Measurements from ENCODE around the gene SREBF1. TPM values are rescaled to one million over a fixed set of nuclear protein-coding genes. Genes with fewer than 3 reads are reported as not detected.

SREBF1 gene
- total and polyA plus RNA-seq, 2 experiments from 2014 or later, result 19.2 to 36.2 TPM

- Histone ChIP-seq H3K79me2 (ENCODE audit: insufficient read depth) (peaks cover 74% of the 10 kb centered on the region), H3K27ac (no peak overlapping the region), H3K9me2 (ENCODE audit: insufficient read depth) (no peaks in the 10 kb centered on the region), H4K20me1 (ENCODE audit: insufficient read depth) (no peaks in the 10 kb centered on the region), H3K9me3 (ENCODE audit: low read depth) (no peaks in the 10 kb centered on the region), H3K4me2 (ENCODE audit: unreplicated experiment) (no peak overlapping the region), H3K9ac (no peak overlapping the region), H3K27me3 (replicated peaks; ENCODE audit: insufficient read depth) (no peaks in the 10 kb centered on the region), H3F3A (ENCODE audit: insufficient read depth) (peaks cover 5% of the 10 kb centered on the region; the same call in 1 of the 2 replicates), H3K4me1 (ENCODE audit: insufficient read depth) (peaks cover 4% of the 10 kb centered on the region; the same call in 1 of the 2 replicates), H2AFZ (no peak overlapping the region), H3K4me3 (no peak overlapping the region), H3K36me3 (ENCODE audit: low read depth) (no peaks in the 10 kb centered on the region)
- 84 to 91% methylated on average over 5 of the region's 6 CpGs for WGBS, 2 experiments (ENCODE audit: low coverage in 1 of 2, low lambda C conversion rate in 2 of 2, missing lambda C conversion rate in 2 of 2)
- in situ Hi-C loops (cut with MboI), result no loop called here
- no peak for DNase-seq
- no peak for TF ChIP-seq EZH2phosphoT487 (IDR thresholded peaks at IDR 0.05; ENCODE audit: insufficient read depth, low read depth)
- TF ChIP-seq EZH2 (IDR thresholded peaks at IDR 0.05; ENCODE audit: insufficient read depth, poor library complexity, severe bottlenecking), result no peak
Measured at GRCh38 chr17:17830740-17831207, 6.0 kb downstream of the SREBF1 start.

- 95 to 96% methylated on average over 2 of the region's 2 CpGs for WGBS, 2 experiments (ENCODE audit: low coverage in 1 of 2, low lambda C conversion rate in 2 of 2, missing lambda C conversion rate in 2 of 2)
- Histone ChIP-seq H3K36me3 (ENCODE audit: low read depth) (no peaks in the 10 kb centered on the region), H3K4me2 (ENCODE audit: unreplicated experiment) (no peak overlapping the region), H3K27ac (no peak overlapping the region), H3K4me3 (no peak overlapping the region), H4K20me1 (ENCODE audit: insufficient read depth) (no peaks in the 10 kb centered on the region), H3K9ac (no peak overlapping the region), H3F3A (ENCODE audit: insufficient read depth) (peaks cover 5% of the 10 kb centered on the region; the same call in 1 of the 2 replicates), H3K4me1 (ENCODE audit: insufficient read depth) (peaks cover 6% of the 10 kb centered on the region; the same call in 1 of the 2 replicates), H2AFZ (no peak overlapping the region), H3K9me2 (ENCODE audit: insufficient read depth) (no peaks in the 10 kb centered on the region), H3K9me3 (ENCODE audit: low read depth) (no peaks in the 10 kb centered on the region), H3K27me3 (replicated peaks; ENCODE audit: insufficient read depth) (no peaks in the 10 kb centered on the region), H3K79me2 (ENCODE audit: insufficient read depth) (peaks cover 71% of the 10 kb centered on the region)
- DNase-seq, result no peak
- no peak for TF ChIP-seq EZH2phosphoT487 (IDR thresholded peaks at IDR 0.05; ENCODE audit: insufficient read depth, low read depth)
- TF ChIP-seq EZH2 (IDR thresholded peaks at IDR 0.05; ENCODE audit: insufficient read depth, poor library complexity, severe bottlenecking), result no peak
- in situ Hi-C loops (cut with MboI), result no loop called here
Measured at GRCh38 chr17:17830269-17830567, 6.6 kb downstream of the SREBF1 start.

GRCh38 chr17:17827826-17828621 is 8.8 kb downstream of the SREBF1 start:
- in situ Hi-C loops (cut with MboI), result no loop called here
- H3K4me1 ChIP-seq (ENCODE audit: insufficient read depth), result peaks cover 19% of the 10 kb centered on the region
- H4K20me1 ChIP-seq (ENCODE audit: insufficient read depth), result no peaks in the 10 kb centered on the region

GRCh38 chr17:17826942-17827785 is 9.6 kb downstream of the SREBF1 start:
- Histone ChIP-seq H3K27me3 (replicated peaks; ENCODE audit: insufficient read depth) (no peaks in the 10 kb centered on the region), H3K27ac (no peak overlapping the region), H3K4me1 (ENCODE audit: insufficient read depth) (peaks cover 27% of the 10 kb centered on the region), H3K9me2 (ENCODE audit: insufficient read depth) (no peaks in the 10 kb centered on the region), H3K4me3 (no peak overlapping the region), H4K20me1 (ENCODE audit: insufficient read depth) (no peaks in the 10 kb centered on the region), H3K9ac (no peak overlapping the region), H3K9me3 (ENCODE audit: low read depth) (no peaks in the 10 kb centered on the region), H3F3A (ENCODE audit: insufficient read depth) (no peaks in the 10 kb centered on the region; the same call in 1 of the 2 replicates), H3K79me2 (ENCODE audit: insufficient read depth) (peaks cover 54% of the 10 kb centered on the region), H2AFZ (no peak overlapping the region), H3K36me3 (ENCODE audit: low read depth) (no peaks in the 10 kb centered on the region), H3K4me2 (ENCODE audit: unreplicated experiment) (no peak overlapping the region)
- in situ Hi-C loops (cut with MboI), result no loop called here
- 95 to 96% methylated on average over 16 of the region's 16 CpGs for WGBS, 2 experiments (ENCODE audit: low coverage in 1 of 2, low lambda C conversion rate in 2 of 2, missing lambda C conversion rate in 2 of 2)
- TF ChIP-seq EZH2phosphoT487 (IDR thresholded peaks at IDR 0.05; ENCODE audit: insufficient read depth, low read depth) (no peak), EZH2 (IDR thresholded peaks at IDR 0.05; ENCODE audit: insufficient read depth, poor library complexity, severe bottlenecking) (no peak)
- no peak for DNase-seq

More at GRCh38 chr17:17827826-17828621, 8.8 kb downstream of the SREBF1 start:
- DNase-seq, result no peak
- Histone ChIP-seq H3K27ac (no peak overlapping the region), H3K27me3 (replicated peaks; ENCODE audit: insufficient read depth) (no peaks in the 10 kb centered on the region), H3F3A (ENCODE audit: insufficient read depth) (no peaks in the 10 kb centered on the region; the same call in 1 of the 2 replicates), H2AFZ (no peak overlapping the region), H3K4me3 (no peak overlapping the region), H3K9ac (no peak overlapping the region), H3K9me3 (ENCODE audit: low read depth) (no peaks in the 10 kb centered on the region), H3K36me3 (ENCODE audit: low read depth) (no peaks in the 10 kb centered on the region), H3K9me2 (ENCODE audit: insufficient read depth) (no peaks in the 10 kb centered on the region), H3K79me2 (ENCODE audit: insufficient read depth) (peaks cover 63% of the 10 kb centered on the region), H3K4me2 (ENCODE audit: unreplicated experiment) (no peak overlapping the region)
- TF ChIP-seq EZH2 (IDR thresholded peaks at IDR 0.05; ENCODE audit: insufficient read depth, poor library complexity, severe bottlenecking) (no peak), EZH2phosphoT487 (IDR thresholded peaks at IDR 0.05; ENCODE audit: insufficient read depth, low read depth) (no peak)
- WGBS, 2 experiments (ENCODE audit: low coverage in 1 of 2, low lambda C conversion rate in 2 of 2, missing lambda C conversion rate in 2 of 2), result 81 to 87% methylated on average over 13 of the region's 13 CpGs

All from GM23248 (cell line).